ENCODE results near the gene CDH8. TPM values are rescaled to one million over a fixed set of nuclear protein-coding genes. Genes with fewer than 3 reads are reported as not detected.

The CDH8 gene
- total and polyA plus RNA-seq, 2 donors (not counting 1 experiment from before 2014, with no cell fraction given): not detected

GRCh38 chr16:62064173-62064572, 27.9 kb upstream of the CDH8 start:
- Histone ChIP-seq H3K27ac (ENCODE audit: insufficient read depth, low read length) (no peak overlapping the region), H3K36me3 (ENCODE audit: control insufficient read depth, insufficient read depth, low read length) (no peaks in the 10 kb centered on the region), H2AFZ (ENCODE audit: low read length) (no peak overlapping the region), H3K4me1 (ENCODE audit: control insufficient read depth, extremely low read depth, insufficient read depth, low read length) (no peaks in the 10 kb centered on the region), H3K79me2 (ENCODE audit: control insufficient read depth, insufficient read depth, low read length) (no peaks in the 10 kb centered on the region), H4K20me1 (ENCODE audit: control insufficient read depth, extremely low read depth, insufficient read depth, low read length) (no peaks in the 10 kb centered on the region), H3K4me3 (replicated peaks in 1 of 4; ENCODE audit: control extremely low read depth in 1 of 4, insufficient read depth in 1 of 4, low read depth in 3 of 4, low read length in 4 of 4) (no peak overlapping the region), H3K4me2 (ENCODE audit: extremely low read depth, insufficient read depth, low read length) (no peak overlapping the region), H3K9ac (ENCODE audit: insufficient read depth, low read length) (no peak overlapping the region), H3K9me3 (ENCODE audit: control insufficient read depth, insufficient read depth, low read depth, low read length) (no peaks in the 10 kb centered on the region), H3K27me3 (ENCODE audit: control insufficient read depth, insufficient read depth, low read length) (no peaks in the 10 kb centered on the region)
- DNase-seq (ENCODE audit: low read depth in 2 of 2): no peak
- TF ChIP-seq CTCF (conservative IDR thresholded peaks at IDR 0.05 in 1 of 2, IDR thresholded peaks at IDR 0.05 in 1 of 2; ENCODE audit: low read depth in 1 of 2, low read length in 2 of 2) (no peak), EZH2 (IDR thresholded peaks at IDR 0.05; ENCODE audit: low read length, missing control alignments) (no peak)

- H3K27ac ChIP-seq (ENCODE audit: insufficient read depth, low read length): no peak overlapping the region
- H3K9me3 ChIP-seq (ENCODE audit: control insufficient read depth, insufficient read depth, low read depth, low read length): no peaks in the 10 kb centered on the region
- H4K20me1 ChIP-seq (ENCODE audit: control insufficient read depth, extremely low read depth, insufficient read depth, low read length): no peaks in the 10 kb centered on the region
- H2AFZ ChIP-seq (ENCODE audit: low read length): no peak overlapping the region
- no peak overlapping the region for H3K4me2 ChIP-seq (ENCODE audit: extremely low read depth, insufficient read depth, low read length)
- TF ChIP-seq CTCF (conservative IDR thresholded peaks at IDR 0.05 in 1 of 2, IDR thresholded peaks at IDR 0.05 in 1 of 2; ENCODE audit: low read depth in 1 of 2, low read length in 2 of 2) (no peak), EZH2 (IDR thresholded peaks at IDR 0.05; ENCODE audit: low read length, missing control alignments) (no peak)
- H3K9ac ChIP-seq (ENCODE audit: insufficient read depth, low read length): no peak overlapping the region
- H3K4me3 ChIP-seq (replicated peaks in 1 of 4; ENCODE audit: control extremely low read depth in 1 of 4, insufficient read depth in 1 of 4, low read depth in 3 of 4, low read length in 4 of 4): no peak overlapping the region
- no peak for DNase-seq (ENCODE audit: low read depth in 2 of 2)
- no peaks in the 10 kb centered on the region for H3K27me3 ChIP-seq (ENCODE audit: control insufficient read depth, insufficient read depth, low read length)
- H3K79me2 ChIP-seq (ENCODE audit: control insufficient read depth, insufficient read depth, low read length): no peaks in the 10 kb centered on the region
- no peaks in the 10 kb centered on the region for H3K36me3 ChIP-seq (ENCODE audit: control insufficient read depth, insufficient read depth, low read length)
- no peaks in the 10 kb centered on the region for H3K4me1 ChIP-seq (ENCODE audit: control insufficient read depth, extremely low read depth, insufficient read depth, low read length)
Measured at GRCh38 chr16:62060089-62060488, 23.9 kb upstream of the CDH8 start.

- Histone ChIP-seq H3K27ac (ENCODE audit: insufficient read depth, low read length) (no peak overlapping the region), H3K4me1 (ENCODE audit: control insufficient read depth, extremely low read depth, insufficient read depth, low read length) (no peaks in the 10 kb centered on the region), H3K9me3 (ENCODE audit: control insufficient read depth, insufficient read depth, low read depth, low read length) (no peaks in the 10 kb centered on the region), H3K9ac (ENCODE audit: insufficient read depth, low read length) (no peak overlapping the region), H3K79me2 (ENCODE audit: control insufficient read depth, insufficient read depth, low read length) (no peaks in the 10 kb centered on the region), H3K36me3 (ENCODE audit: control insufficient read depth, insufficient read depth, low read length) (no peaks in the 10 kb centered on the region), H4K20me1 (ENCODE audit: control insufficient read depth, extremely low read depth, insufficient read depth, low read length) (no peaks in the 10 kb centered on the region), H3K4me3 (replicated peaks in 1 of 4; ENCODE audit: control extremely low read depth in 1 of 4, insufficient read depth in 1 of 4, low read depth in 3 of 4, low read length in 4 of 4) (no peak overlapping the region), H3K27me3 (ENCODE audit: control insufficient read depth, insufficient read depth, low read length) (no peaks in the 10 kb centered on the region), H2AFZ (ENCODE audit: low read length) (no peak overlapping the region), H3K4me2 (ENCODE audit: extremely low read depth, insufficient read depth, low read length) (no peak overlapping the region)
- no peak for DNase-seq (ENCODE audit: low read depth in 2 of 2)
- TF ChIP-seq CTCF (conservative IDR thresholded peaks at IDR 0.05 in 1 of 2, IDR thresholded peaks at IDR 0.05 in 1 of 2; ENCODE audit: low read depth in 1 of 2, low read length in 2 of 2) (no peak), EZH2 (IDR thresholded peaks at IDR 0.05; ENCODE audit: low read length, missing control alignments) (no peak)
Measured at GRCh38 chr16:62059527-62059926, 23.3 kb upstream of the CDH8 start.
